Esophagus squamous epithelium (tissue), 5 donors: ENCODE data around the gene CRX. TPM values are rescaled to one million over a fixed set of nuclear protein-coding genes. Genes with fewer than 3 reads are reported as not detected.

Experiments used
- DNase-seq: peaks from one replicate; lab custom pipeline; 2025; lab: John Stamatoyannopoulos, UW
- H3K27ac ChIP-seq, 4 donors: fragments of 200-600 bp; sonication (generic); one replicate each; pipeline ENCODE4 v1.5.1; 2016 to 2019; ENCODE audit warnings: mild to moderate bottlenecking in 1 of 4
- H3K27me3 ChIP-seq, 4 donors: fragments of 200-600 bp; sonication (generic); 1 replicate in 3 of 4; 2 replicates in 1 of 4; pipeline versions ENCODE4 v1.5.1 to v1.6.0; 2017 to 2021; ENCODE audit warnings: antibody characterized with exemption in 1 of 4
- H3K36me3 ChIP-seq, 3 donors: fragments of 200-600 bp; sonication (generic); one replicate each; pipeline ENCODE4 v1.5.1; 2016 to 2019
- H3K4me1 ChIP-seq, 3 donors: fragments of 200-600 bp; sonication (generic); one replicate each; pipeline ENCODE4 v1.5.1; 2017 to 2019
- H3K4me3 ChIP-seq, 4 donors: fragments of 200-600 bp; sonication (generic); 1 replicate in 3 of 4; 2 replicates in 1 of 4; pipeline ENCODE4 v1.5.1; 2016 to 2019; ENCODE audit warnings: mild to moderate bottlenecking in 2 of 4, moderate library complexity in 1 of 4
- H3K9me3 ChIP-seq, 3 donors: fragments of 200-600 bp; sonication (generic); one replicate each; pipeline ENCODE4 v1.5.1; 2016 to 2019
- POLR2A ChIP-seq, 4 donors: fragments of 450-650 bp; IDR thresholded peaks; one replicate each; pipeline ENCODE4 v1.6.1; 2017; ENCODE audit warnings: antibody characterized with exemption in 4 of 4, mild to moderate bottlenecking in 4 of 4, moderate library complexity in 3 of 4
- WGBS, 2 donors: methylation state at CpG; one replicate each; pipeline ENCODE4 v1.1.5; 2018; 5-methylcytosine and 5-hydroxymethylcytosine counted together
- intact Hi-C: fragments of 100-400 bp; cut with DNase I; formaldehyde crosslinking; loops from one replicate; pipeline ENCODE4 v1.15.0; 2022
- total RNA-seq, 4 donors: library from RNA; depleted of rRNA; stranded (reverse); fragments of >200 nt; gene quantifications; one replicate each; pipeline ENCODE4 v1.1.0, GENCODE V29; 2016
- TF ChIP-seq, protein P1 (sequence below), 6 experiments: fragments of 450-650 bp in 4 of 6; fragments of 200-600 bp in 2 of 6; sonication (generic) in 2 of 6; IDR thresholded peaks; one replicate each; pipeline ENCODE4 v1.5.1; 2016 to 2019; ENCODE audit warnings: antibody characterized with exemption in 6 of 6, mild to moderate bottlenecking in 4 of 6, moderate library complexity in 4 of 6
- donor health status: DM: yes; HTN: yes; CAD: no.

The CRX gene
- total RNA-seq, 4 donors from 2014 or later = not detected

DNA sequence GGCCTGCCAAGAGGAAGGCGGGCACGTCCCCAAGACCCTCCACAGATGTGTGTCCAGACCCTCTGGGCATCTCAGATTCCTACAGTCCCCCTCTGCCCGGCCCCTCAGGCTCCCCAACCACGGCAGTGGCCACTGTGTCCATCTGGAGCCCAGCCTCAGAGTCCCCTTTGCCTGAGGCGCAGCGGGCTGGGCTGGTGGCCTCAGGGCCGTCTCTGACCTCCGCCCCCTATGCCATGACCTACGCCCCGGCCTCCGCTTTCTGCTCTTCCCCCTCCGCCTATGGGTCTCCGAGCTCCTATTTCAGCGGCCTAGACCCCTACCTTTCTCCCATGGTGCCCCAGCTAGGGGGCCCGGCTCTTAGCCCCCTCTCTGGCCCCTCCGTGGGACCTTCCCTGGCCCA lies 17.7 kb downstream of the CRX start:
- 72 to 76% methylated on average over 7 to 15 of the region's 16 CpGs for WGBS, 2 donors
- no peak for DNase-seq
- intact Hi-C loops = no loop called here

DNA sequence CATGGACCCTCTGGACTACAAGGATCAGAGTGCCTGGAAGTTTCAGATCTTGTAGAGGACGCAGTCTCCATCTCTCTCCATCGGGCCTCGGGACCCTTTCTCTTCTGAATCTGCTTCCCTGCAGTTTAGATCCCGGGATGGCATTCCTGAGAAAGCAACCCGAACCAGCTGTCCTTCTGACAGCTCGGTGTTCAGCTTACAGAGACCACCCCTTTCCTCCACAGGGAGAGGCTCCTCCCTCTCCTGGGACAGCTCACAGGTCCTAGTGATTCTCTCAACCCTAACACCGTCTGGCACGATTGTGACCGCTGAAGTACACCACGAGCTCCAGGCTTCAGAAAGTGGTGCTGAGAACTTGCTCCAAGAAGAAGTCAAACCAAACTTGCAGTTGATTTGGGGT lies 18.2 kb downstream of the CRX start:
- WGBS, 2 donors = 30 to 33% methylated on average over 7 to 9 of the region's 10 CpGs
- no peak for TF ChIP-seq POLR2A (IDR thresholded peaks at IDR 0.05)
- TF ChIP-seq, protein P1, sequence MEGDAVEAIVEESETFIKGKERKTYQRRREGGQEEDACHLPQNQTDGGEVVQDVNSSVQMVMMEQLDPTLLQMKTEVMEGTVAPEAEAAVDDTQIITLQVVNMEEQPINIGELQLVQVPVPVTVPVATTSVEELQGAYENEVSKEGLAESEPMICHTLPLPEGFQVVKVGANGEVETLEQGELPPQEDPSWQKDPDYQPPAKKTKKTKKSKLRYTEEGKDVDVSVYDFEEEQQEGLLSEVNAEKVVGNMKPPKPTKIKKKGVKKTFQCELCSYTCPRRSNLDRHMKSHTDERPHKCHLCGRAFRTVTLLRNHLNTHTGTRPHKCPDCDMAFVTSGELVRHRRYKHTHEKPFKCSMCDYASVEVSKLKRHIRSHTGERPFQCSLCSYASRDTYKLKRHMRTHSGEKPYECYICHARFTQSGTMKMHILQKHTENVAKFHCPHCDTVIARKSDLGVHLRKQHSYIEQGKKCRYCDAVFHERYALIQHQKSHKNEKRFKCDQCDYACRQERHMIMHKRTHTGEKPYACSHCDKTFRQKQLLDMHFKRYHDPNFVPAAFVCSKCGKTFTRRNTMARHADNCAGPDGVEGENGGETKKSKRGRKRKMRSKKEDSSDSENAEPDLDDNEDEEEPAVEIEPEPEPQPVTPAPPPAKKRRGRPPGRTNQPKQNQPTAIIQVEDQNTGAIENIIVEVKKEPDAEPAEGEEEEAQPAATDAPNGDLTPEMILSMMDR (IDR thresholded peaks at IDR 0.05) = no peak
- H3K4me1 ChIP-seq = no peaks in the 10 kb centered on the region
- H3K9me3 ChIP-seq = no peaks in the 10 kb centered on the region
- H3K27ac ChIP-seq = no peak overlapping the region
- no peak overlapping the region for H3K4me3 ChIP-seq
- H3K27me3 ChIP-seq = peaks cover 0 to 49% (median 0%) of the 10 kb centered on the region in 4 donors
- DNase-seq = no peak
- H3K36me3 ChIP-seq = no peaks in the 10 kb centered on the region
- intact Hi-C loops = no loop called here

More for the DNA sequence above, 17.7 kb downstream of the CRX start:
- Histone ChIP-seq H3K4me3 (no peak overlapping the region), H3K9me3 (no peaks in the 10 kb centered on the region), H3K27ac (no peak overlapping the region), H3K36me3 (no peaks in the 10 kb centered on the region), H3K4me1 (no peaks in the 10 kb centered on the region), H3K27me3 (peaks cover 0 to 46% (median 0%) of the 10 kb centered on the region in 4 donors)
- TF ChIP-seq, protein P1 (IDR thresholded peaks at IDR 0.05) = no peak
- TF ChIP-seq POLR2A (IDR thresholded peaks at IDR 0.05) = no peak

DNA sequence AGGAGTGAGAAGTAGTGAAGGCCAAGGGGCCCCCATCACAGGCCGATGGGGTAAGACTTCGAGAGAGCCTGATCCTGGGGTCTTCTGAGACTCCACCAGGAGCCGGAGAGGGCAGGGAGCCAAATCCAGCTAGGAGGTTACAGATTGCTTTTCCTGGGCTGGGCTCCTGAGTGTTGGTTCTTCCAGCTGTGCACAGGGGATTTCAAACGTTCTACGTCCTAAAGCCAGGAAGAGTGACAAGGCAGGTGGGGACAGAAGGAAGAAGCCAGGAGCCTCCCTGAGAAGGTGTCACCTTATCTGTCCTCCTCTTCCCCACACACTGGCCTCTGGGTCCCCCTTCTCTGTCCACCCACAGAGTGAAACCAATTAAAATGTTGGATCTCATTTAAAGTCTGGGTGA lies 21.2 kb downstream of the CRX start:
- Histone ChIP-seq H3K4me3 (no peak overlapping the region), H3K27me3 (peaks cover 0 to 52% (median 0%) of the 10 kb centered on the region in 4 donors), H3K27ac (no peak overlapping the region), H3K9me3 (no peaks in the 10 kb centered on the region), H3K4me1 (no peaks in the 10 kb centered on the region), H3K36me3 (no peaks in the 10 kb centered on the region)
- DNase-seq = no peak
- TF ChIP-seq POLR2A (IDR thresholded peaks at IDR 0.05) = no peak
- TF ChIP-seq, protein P1 (IDR thresholded peaks at IDR 0.05) = no peak
- WGBS, 2 donors = 46 to 56% methylated on average over 5 of the region's 5 CpGs
- intact Hi-C loops = no loop called here

DNA sequence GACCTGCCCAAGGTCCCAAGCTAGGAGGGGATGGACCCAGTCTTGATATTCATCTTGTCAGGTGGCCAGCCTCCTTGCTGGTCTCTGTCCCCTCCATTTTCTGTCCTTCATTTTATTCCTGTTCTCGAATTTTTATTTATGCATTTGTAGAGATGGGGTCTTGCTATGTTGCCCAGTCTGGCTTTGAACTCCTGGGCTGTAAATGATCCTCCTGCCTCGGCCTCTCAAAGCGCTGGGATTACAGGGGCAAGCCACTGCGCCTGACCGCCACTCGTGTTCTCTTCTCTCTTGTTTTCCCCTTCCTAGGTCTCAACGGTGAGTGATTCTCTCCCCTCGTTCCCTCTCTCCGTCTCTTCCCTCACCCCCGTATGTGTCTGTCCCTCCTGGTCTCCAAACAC lies 26.7 kb downstream of the CRX start:
- H3K4me3 ChIP-seq = no peak overlapping the region
- no peak overlapping the region for H3K27ac ChIP-seq
- peaks cover 3 to 8% (median 6%) of the 10 kb centered on the region in 3 donors for H3K4me1 ChIP-seq
- H3K36me3 ChIP-seq = no peaks in the 10 kb centered on the region
- H3K9me3 ChIP-seq = no peaks in the 10 kb centered on the region
- TF ChIP-seq POLR2A (IDR thresholded peaks at IDR 0.05) = no peak
- TF ChIP-seq, protein P1 (IDR thresholded peaks at IDR 0.05) = no peak
- WGBS, 2 donors = 52 to 58% methylated on average over 10 of the region's 10 CpGs
- no peak for DNase-seq
- intact Hi-C loops = no loop called here
- H3K27me3 ChIP-seq = peaks cover 0 to 66% (median 10%) of the 10 kb centered on the region in 4 donors

DNA sequence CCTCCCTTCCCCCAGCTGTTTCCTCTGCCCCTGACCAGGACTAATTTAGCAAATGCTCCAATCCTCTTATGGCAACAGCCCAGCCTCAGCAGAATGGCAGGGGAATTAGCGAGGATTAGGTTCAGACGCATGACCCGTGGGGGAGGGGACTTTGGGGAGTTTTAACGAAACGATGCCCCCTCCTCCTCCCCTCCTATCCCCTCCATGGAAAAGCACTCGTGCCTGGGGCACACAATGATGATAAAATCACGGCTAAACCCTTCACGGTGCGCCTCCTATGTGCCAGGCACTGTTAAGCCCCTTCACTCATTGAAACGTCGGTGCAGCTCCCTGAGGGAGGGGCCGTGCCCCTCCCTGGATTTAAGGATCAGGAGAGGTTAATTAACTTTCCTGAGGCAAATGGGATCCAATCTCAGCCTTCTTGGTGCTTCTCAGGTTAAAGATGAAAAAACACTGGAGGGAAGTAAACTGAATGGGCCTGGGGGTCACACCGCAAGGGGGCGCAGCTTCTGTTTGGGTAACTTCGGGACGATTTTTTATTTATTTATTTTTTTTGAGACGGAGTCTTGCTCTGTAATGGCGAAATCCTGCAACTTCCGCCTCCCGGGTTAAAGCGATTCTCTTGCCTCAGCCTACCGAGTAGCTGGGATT lies 27.2 kb downstream of the CRX start:
- intact Hi-C loops = no loop called here

More for the DNA sequence above, 27.2 kb downstream of the CRX start:
- Histone ChIP-seq H3K9me3 (no peaks in the 10 kb centered on the region), H3K4me3 (no peak overlapping the region), H3K36me3 (no peaks in the 10 kb centered on the region), H3K27ac (no peak overlapping the region), H3K4me1 (peaks cover 3 to 8% (median 6%) of the 10 kb centered on the region in 3 donors), H3K27me3 (peaks cover 0 to 66% (median 10%) of the 10 kb centered on the region in 4 donors)
- TF ChIP-seq, protein P1 (IDR thresholded peaks at IDR 0.05) = peak in 2 of 6 experiments; percentile 16 to 19
- no peak for TF ChIP-seq POLR2A (IDR thresholded peaks at IDR 0.05)
- DNase-seq = no peak
- 3 to 6% methylated on average over 11 to 22 of the region's 22 CpGs for WGBS, 2 donors
